HEK293T (cell line): ENCODE measurements around the gene UBE2E3.

Experiments
- FOXK2 ChIP-seq: fragments of 450-650 bp; IDR thresholded peaks from 2 replicates; pipeline ENCODE4 v1.6.1; 2016; ENCODE audit warnings: mild to moderate bottlenecking
- SP1 ChIP-seq: fragments of 450-650 bp; IDR thresholded peaks from 2 replicates; pipeline ENCODE4 v1.6.1; 2017
- SUZ12 ChIP-seq: fragments of 450-650 bp; IDR thresholded peaks from 2 replicates; pipeline ENCODE4 v1.6.1; 2016; ENCODE audit warnings: mild to moderate bottlenecking

- TF ChIP-seq SP1 (no peak), FOXK2 (no peak), SUZ12 (no peak)
These were observed 57.5 kb downstream of the UBE2E3 start for GRCh38 chr2:181037922-181038321.
